Heart left ventricle (tissue), 16 donors: ENCODE measurements around the gene ANKLE1. TPM values are rescaled to one million over a fixed set of nuclear protein-coding genes. Genes with fewer than 3 reads are reported as not detected.
A peak's percentile ranks its signal among the peaks of the same experiment; 100 is the strongest.

Experiments
- ATAC-seq, 4 donors: fragments of 200-7000 bp; cut with Tn5 transposase; one replicate each; pipeline ENCODE4 v1.9.1; 2020 to 2022; ENCODE audit warnings: moderate library complexity in 4 of 4, mild to moderate bottlenecking in 3 of 4, moderate number of reproducible peaks in 1 of 4
- DNase-seq, 5 donors: peaks; one replicate each; pipeline ENCODE4 v3.0.0-alpha.2; 2020
- H3K27ac ChIP-seq, 12 donors: fragments of 200-600 bp; sonication (generic) in 4 of 12; one replicate each; pipeline versions ENCODE4 v1.5.0 to v1.8.0; 2016 to 2022; ENCODE audit warnings: mild to moderate bottlenecking in 2 of 12
- H3K27me3 ChIP-seq, 9 donors: fragments of 200-600 bp; sonication (generic) in 2 of 9; one replicate each; pipeline versions ENCODE4 v1.5.1 to v1.8.0; 2016 to 2022; ENCODE audit warnings: mild to moderate bottlenecking in 3 of 9
- H3K36me3 ChIP-seq, 9 donors: fragments of 200-600 bp; sonication (generic) in 2 of 9; one replicate each; pipeline versions ENCODE4 v1.5.0 to v1.8.0; 2018 to 2022; ENCODE audit warnings: mild to moderate bottlenecking in 2 of 9
- H3K4me1 ChIP-seq, 12 donors: fragments of 200-600 bp; sonication (generic) in 4 of 12; one replicate each; pipeline versions ENCODE4 v1.5.0 to v1.8.0; 2016 to 2022; ENCODE audit warnings: mild to moderate bottlenecking in 3 of 12
- H3K4me3 ChIP-seq, 12 donors: fragments of 200-600 bp; sonication (generic) in 4 of 12; one replicate each; pipeline versions ENCODE4 v1.5.0 to v1.8.0; 2017 to 2022; ENCODE audit warnings: mild to moderate bottlenecking in 9 of 12, moderate library complexity in 4 of 12
- H3K9me3 ChIP-seq, 12 donors: fragments of 200-600 bp; sonication (generic) in 4 of 12; one replicate each; pipeline versions ENCODE4 v1.5.0 to v1.8.0; 2016 to 2022; ENCODE audit warnings: mild to moderate bottlenecking in 1 of 12
- POLR2A ChIP-seq, 2 donors: fragments of 450-650 bp; IDR thresholded peaks; one replicate each; pipeline ENCODE4 v1.6.1; 2017; ENCODE audit warnings: antibody characterized with exemption in 2 of 2, mild to moderate bottlenecking in 2 of 2, moderate library complexity in 2 of 2
- WGBS, 4 donors: extraction: QIAGEN DNeasy Blood & Tissue Kit in 2 of 4; methylation state at CpG; one replicate each; pipeline versions ENCODE4 v1.1.5 to v1.1.7; 2013 to 2018; 5-methylcytosine and 5-hydroxymethylcytosine counted together
- intact Hi-C, 10 donors: fragments of 100-400 bp; cut with DNase I; formaldehyde crosslinking; loops; one replicate each; pipeline versions ENCODE4 v1.11.1 to v1.14.2; 2022
- polyA plus RNA-seq, 2 donors: library from polyadenylated mRNA; stranded (reverse); fragments of 200-250 nt; gene quantifications; one replicate each; pipeline ENCODE4 v1.2.3, GENCODE V29; 2013
- total RNA-seq, 9 donors: library from RNA; depleted of rRNA in 2 of 9; stranded (reverse); fragments of >200 nt in 2 of 9; fragmentation: NEBNext Ultra II Directional in 3 of 9; extraction: Animal tissue kit (Norgen Biotek cat#: 25700) in 3 of 9; gene quantifications; one replicate each; pipeline versions ENCODE4 v1.1.0 to v1.2.4, GENCODE V29; 2016 to 2023
- TF ChIP-seq, protein P1 (sequence below), 12 donors: fragments of 200-600 bp; sonication (generic) in 4 of 12; IDR thresholded peaks; one replicate each; pipeline versions ENCODE4 v1.5.0 to v1.8.0; 2018 to 2022; ENCODE audit warnings: antibody characterized with exemption in 12 of 12, mild to moderate bottlenecking in 5 of 12
- donor health status: ischemic (EF 13 %, LVEDD 7.1; RV severe dilation, severe dysfunction).
- donor health status: healthy with polysubstance abuse.
- donor health status: DM: no; HTN: yes; CAD: no.
- donor health status: DM: no; HTN: no; CAD: no.
- donor health status: ischemic (EF 25% LVEDD 6.9; RV normal size, moderate dysfunction).
- donor health status: ischemic (EF 25% LVEDD 5.7; RV mildly dilated, moderate dysfunction).
- donor health status: healthy.
- donor health status: DM: yes; HTN: yes; CAD: no.
- donor health status: ischemic (EF 35%, LVEDD 5.7; RV mildly dilated, moderate dysfunction).
- donor health status: nonischemic (EF 11% LVEDD 7.7; RV severe dilation, severe dysfunction).
- donor health status: DM: yes; HTN: yes; CAD: no.
- donor health status: PGD.
- donor health status: ischemic (EF 29% LVEDD 5.4; RV normal size, mild dysfunction).
- donor health status: nonischemic (EF 23%, LVEDD 6.1; RV moderate dilation, normal function).

Gene ANKLE1
- total and polyA plus RNA-seq, 11 donors: 0.07 to 0.44 (median 0.23) TPM; not detected in 2

DNA sequence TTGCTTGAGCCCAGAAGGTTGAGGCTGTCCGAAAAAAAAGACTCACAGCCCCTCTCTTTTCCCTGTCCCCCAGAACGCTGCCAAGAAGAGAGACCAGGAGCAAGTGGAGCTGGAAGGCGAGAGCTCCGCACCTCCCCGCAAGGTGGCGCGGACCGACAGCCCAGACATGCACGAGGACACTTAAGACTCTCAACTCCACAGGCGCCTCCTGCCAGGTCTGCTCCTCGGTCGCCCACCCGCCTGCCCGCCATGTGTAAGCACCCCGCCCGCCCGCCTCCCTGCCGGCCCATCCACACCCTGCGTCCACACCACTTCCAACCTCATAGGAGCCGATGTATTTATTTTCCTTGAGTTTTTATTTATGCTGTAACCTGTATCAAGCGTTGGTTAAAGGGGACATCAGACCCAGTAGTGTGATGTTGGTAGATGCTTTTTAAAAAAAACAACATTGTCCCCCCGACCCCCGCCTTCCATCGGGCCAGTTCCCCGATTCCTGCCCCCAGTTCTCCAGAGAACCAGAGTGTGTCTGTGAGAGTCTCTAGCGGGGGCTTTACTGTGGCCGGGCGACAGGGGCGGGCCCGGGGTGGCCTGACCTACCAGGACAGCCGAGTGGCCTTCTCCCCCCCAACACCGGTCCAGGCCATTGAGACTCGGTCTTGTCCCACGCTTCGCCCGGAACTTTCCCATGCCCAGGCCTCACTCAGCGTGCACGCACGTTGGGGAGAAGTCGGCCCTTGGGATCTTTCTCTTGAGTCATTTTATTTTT is 38.0 kb downstream of the ANKLE1 start:
- intact Hi-C loops: no loop called here
- no peak overlapping the region for H3K27ac ChIP-seq
- H3K4me1 ChIP-seq: peaks cover 0 to 8% (median 0%) of the 10 kb centered on the region in 12 donors
- no peak for ATAC-seq
- H3K9me3 ChIP-seq: no peaks in the 10 kb centered on the region
- H3K27me3 ChIP-seq: no peaks in the 10 kb centered on the region
- WGBS, 4 donors: 90 to 95% (median 93%) methylated on average over 40 of the region's 40 CpGs
- no peak overlapping the region for H3K4me3 ChIP-seq
- TF ChIP-seq, protein P1, sequence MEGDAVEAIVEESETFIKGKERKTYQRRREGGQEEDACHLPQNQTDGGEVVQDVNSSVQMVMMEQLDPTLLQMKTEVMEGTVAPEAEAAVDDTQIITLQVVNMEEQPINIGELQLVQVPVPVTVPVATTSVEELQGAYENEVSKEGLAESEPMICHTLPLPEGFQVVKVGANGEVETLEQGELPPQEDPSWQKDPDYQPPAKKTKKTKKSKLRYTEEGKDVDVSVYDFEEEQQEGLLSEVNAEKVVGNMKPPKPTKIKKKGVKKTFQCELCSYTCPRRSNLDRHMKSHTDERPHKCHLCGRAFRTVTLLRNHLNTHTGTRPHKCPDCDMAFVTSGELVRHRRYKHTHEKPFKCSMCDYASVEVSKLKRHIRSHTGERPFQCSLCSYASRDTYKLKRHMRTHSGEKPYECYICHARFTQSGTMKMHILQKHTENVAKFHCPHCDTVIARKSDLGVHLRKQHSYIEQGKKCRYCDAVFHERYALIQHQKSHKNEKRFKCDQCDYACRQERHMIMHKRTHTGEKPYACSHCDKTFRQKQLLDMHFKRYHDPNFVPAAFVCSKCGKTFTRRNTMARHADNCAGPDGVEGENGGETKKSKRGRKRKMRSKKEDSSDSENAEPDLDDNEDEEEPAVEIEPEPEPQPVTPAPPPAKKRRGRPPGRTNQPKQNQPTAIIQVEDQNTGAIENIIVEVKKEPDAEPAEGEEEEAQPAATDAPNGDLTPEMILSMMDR (IDR thresholded peaks at IDR 0.05): no peak
- no peak for TF ChIP-seq POLR2A (IDR thresholded peaks at IDR 0.05)
- H3K36me3 ChIP-seq: peaks cover 0 to 70% (median 52%) of the 10 kb centered on the region in 9 donors
- DNase-seq: no peak

DNA sequence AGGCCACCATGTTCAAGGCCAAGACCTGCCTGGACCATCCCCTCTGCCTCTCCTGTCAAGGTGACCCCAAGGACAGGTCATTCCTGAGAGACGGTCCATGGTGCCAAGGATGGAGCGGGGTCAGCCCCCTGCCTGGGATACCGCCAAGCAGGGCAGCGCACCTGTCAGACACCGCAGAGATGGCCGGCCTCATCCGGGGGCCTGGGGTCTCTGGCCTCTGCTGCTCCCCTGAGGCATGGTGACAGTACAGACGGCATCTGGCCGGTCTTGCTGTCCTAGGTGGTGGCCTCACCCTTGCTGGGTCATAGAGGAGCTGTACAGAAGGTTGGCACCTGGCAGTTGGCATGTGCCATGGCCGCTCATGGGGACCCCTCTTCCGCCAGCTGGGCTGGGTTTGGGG is 38.7 kb downstream of the ANKLE1 start:
- H3K27me3 ChIP-seq: no peaks in the 10 kb centered on the region
- no peak overlapping the region for H3K4me3 ChIP-seq
- DNase-seq (no peak), ATAC-seq (no peak)
- no peaks in the 10 kb centered on the region for H3K9me3 ChIP-seq
- peaks cover 0 to 8% (median 0%) of the 10 kb centered on the region in 12 donors for H3K4me1 ChIP-seq
- 82 to 100% (median 87%) methylated on average over 1 to 11 of the region's 11 CpGs for WGBS, 4 donors
- intact Hi-C loops: no loop called here
- H3K36me3 ChIP-seq: peaks cover 0 to 64% (median 46%) of the 10 kb centered on the region in 9 donors
- TF ChIP-seq POLR2A (IDR thresholded peaks at IDR 0.05): no peak
- TF ChIP-seq, protein P1 (IDR thresholded peaks at IDR 0.05): no peak
- H3K27ac ChIP-seq: no peak overlapping the region

DNA sequence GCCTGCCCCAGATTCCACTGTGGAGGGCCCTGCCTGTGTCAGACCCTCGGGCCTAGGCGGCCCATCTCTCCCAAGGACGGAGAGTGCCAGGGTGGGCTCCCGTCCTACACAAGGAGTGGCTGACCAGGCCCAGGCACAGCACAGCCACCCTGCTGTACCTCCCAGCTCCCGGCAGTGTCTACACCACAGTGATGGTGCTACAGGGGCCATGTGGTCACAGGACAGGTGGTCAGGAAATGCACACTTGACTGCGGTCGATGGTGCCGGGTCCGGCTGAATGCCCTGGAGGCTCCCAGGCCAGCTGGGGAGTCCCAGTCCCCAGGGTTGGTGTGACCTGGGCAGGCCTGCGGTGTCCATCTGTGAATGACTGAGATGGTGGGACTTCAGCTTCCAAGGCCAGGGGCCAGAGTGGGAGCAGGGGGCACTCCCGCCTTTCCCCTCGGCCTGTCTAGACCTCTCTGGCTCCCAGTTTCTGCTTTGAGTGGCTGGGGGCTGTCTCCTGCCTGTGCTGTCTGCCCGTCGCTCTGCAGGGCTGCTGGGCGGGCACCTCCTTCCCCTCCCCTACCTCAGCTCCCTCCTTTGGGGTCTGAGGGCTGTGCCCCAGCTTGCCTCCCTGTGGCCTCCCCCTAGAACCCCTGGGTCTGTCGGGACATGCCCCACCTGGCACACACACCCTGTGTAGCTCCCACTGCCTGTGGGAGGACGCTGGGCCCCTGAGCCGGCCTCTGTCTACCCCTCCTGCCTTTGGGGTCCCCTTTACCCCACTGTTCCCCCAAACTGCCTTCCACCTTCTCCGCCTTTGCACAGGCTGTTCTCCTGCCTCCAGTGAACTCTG is 40.2 kb downstream of the ANKLE1 start:
- Histone ChIP-seq H3K9me3 (no peaks in the 10 kb centered on the region), H3K36me3 (peaks cover 0 to 50% (median 32%) of the 10 kb centered on the region in 9 donors), H3K27me3 (no peaks in the 10 kb centered on the region), H3K4me3 (no peak overlapping the region), H3K27ac (no peak overlapping the region), H3K4me1 (peaks cover 0 to 8% (median 0%) of the 10 kb centered on the region in 12 donors)
- DNase-seq (no peak), ATAC-seq (peak in 1 of 4 donors; percentile 7)
- TF ChIP-seq POLR2A (IDR thresholded peaks at IDR 0.05): no peak
- TF ChIP-seq, protein P1 (IDR thresholded peaks at IDR 0.05): no peak
- WGBS, 4 donors: 89 to 94% (median 91%) methylated on average over 7 to 19 of the region's 19 CpGs
- intact Hi-C loops: no loop called here

DNA sequence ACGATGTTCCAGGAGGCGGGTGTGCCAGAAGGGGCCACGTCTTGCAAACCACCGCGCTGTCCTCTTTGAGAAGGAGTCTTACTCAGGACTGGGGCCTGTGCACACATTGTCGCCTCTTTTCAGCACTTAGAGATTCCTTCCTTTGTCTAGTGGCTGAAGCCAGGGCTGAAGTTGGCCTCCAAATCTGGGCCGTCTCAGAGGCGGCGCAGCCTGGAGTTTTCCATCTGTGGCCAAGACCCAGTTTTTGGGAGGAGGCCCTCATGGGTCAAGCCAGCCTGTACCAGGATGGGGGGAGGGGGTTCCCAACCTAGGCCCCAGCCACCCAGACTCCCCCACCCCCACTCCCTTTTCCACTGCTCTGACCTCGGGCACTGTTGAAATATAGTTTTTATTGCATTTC is 41.2 kb downstream of the ANKLE1 start:
- H3K9me3 ChIP-seq: no peaks in the 10 kb centered on the region
- TF ChIP-seq, protein P1 (IDR thresholded peaks at IDR 0.05): no peak
- TF ChIP-seq POLR2A (IDR thresholded peaks at IDR 0.05): no peak
- DNase-seq (no peak), ATAC-seq (no peak)
- WGBS, 4 donors: 67 to 83% (median 81%) methylated on average over 5 to 10 of the region's 10 CpGs
- peaks cover 0 to 50% (median 30%) of the 10 kb centered on the region in 9 donors for H3K36me3 ChIP-seq
- intact Hi-C loops: no loop called here
- H3K27ac ChIP-seq: no peak overlapping the region
- no peaks in the 10 kb centered on the region for H3K27me3 ChIP-seq
- H3K4me1 ChIP-seq: peaks cover 0 to 8% (median 0%) of the 10 kb centered on the region in 12 donors
- H3K4me3 ChIP-seq: no peak overlapping the region
